HEK293 (cell line): Measurements from ENCODE around the gene KATNBL1.

ENCODE experiments used
- CTCF ChIA-PET: fragments of 350-600 bp; formaldehyde crosslinking; extraction: SDS; loops from one replicate; lab custom pipeline; 2021; ENCODE audit warnings: antibody characterized with exemption; lab: Yijun Ruan, JAX
- POLR2A ChIA-PET: fragments of 300-600 bp; formaldehyde crosslinking; extraction: SDS; loops from one replicate; lab custom pipeline; 2020; ENCODE audit warnings: antibody characterized with exemption, inconsistent platforms; lab: Yijun Ruan, JAX
- H3K27ac ChIP-seq: fragments of 200-500 bp; sonication (Bioruptor generic); 2 replicates; pipeline ENCODE4 v1.5.1; 2014; ENCODE audit warnings: low read depth, low read length, control low read depth, inconsistent platforms; ENCODE audit errors: extremely low read depth
- H3K36me3 ChIP-seq, 2 experiments: fragments of 200-500 bp in 1 of 2; sonication (Bioruptor generic) in 1 of 2; 1 replicate in 1 of 2; 2 replicates in 1 of 2; pipeline ENCODE4 v1.5.1; 2014 to 2017; ENCODE audit warnings: inconsistent platforms in 2 of 2, low read length in 2 of 2; ENCODE audit not compliant: control insufficient read depth in 2 of 2, insufficient read depth in 1 of 2
- H3K4me1 ChIP-seq: fragments of 200-500 bp; sonication (Bioruptor generic); 2 replicates; pipeline ENCODE4 v1.5.1; 2014; ENCODE audit warnings: mild to moderate bottlenecking, low read length, inconsistent platforms; ENCODE audit not compliant: control insufficient read depth, insufficient read depth
- H3K4me3 ChIP-seq: 2 replicates; pipeline ENCODE4 v1.5.1; 2011; ENCODE audit warnings: low read depth, mild to moderate bottlenecking, control low read depth, low read length, moderate library complexity
- H3K9me3 ChIP-seq: fragments of 200-500 bp; sonication (Bioruptor generic); 2 replicates; pipeline ENCODE4 v1.5.1; 2014; ENCODE audit warnings: low read depth, low read length, inconsistent platforms; ENCODE audit not compliant: control insufficient read depth, insufficient read depth
- CTCF ChIP-seq: fragments of 450-650 bp; formaldehyde crosslinking; IDR thresholded peaks from 2 replicates; pipeline ENCODE4 v1.5.1; 2016; ENCODE audit warnings: missing biosample characterization, missing genetic modification characterization
- MEIS1 ChIP-seq: sonication (generic); formaldehyde crosslinking; IDR thresholded peaks from 2 replicates; pipeline ENCODE4 v1.8.1; 2022; ENCODE audit warnings: missing genetic modification reagents, mild to moderate bottlenecking, borderline replicate concordance
- ZBTB10 ChIP-seq: fragments of 450-650 bp; formaldehyde crosslinking; IDR thresholded peaks from 2 replicates; pipeline ENCODE4 v1.5.1; 2016; ENCODE audit warnings: missing biosample characterization, missing genetic modification characterization
- ZBTB8A ChIP-seq: fragments of 450-650 bp; formaldehyde crosslinking; IDR thresholded peaks from 2 replicates; pipeline ENCODE4 v1.5.1; 2016; ENCODE audit warnings: missing biosample characterization, missing genetic modification characterization
- ZNF121 ChIP-seq: fragments of 450-650 bp; formaldehyde crosslinking; IDR thresholded peaks from 2 replicates; pipeline ENCODE4 v1.5.1; 2016; ENCODE audit warnings: missing biosample characterization, missing genetic modification characterization
- ZNF138 ChIP-seq: fragments of 450-650 bp; formaldehyde crosslinking; IDR thresholded peaks from 2 replicates; pipeline ENCODE4 v1.5.1; 2016; ENCODE audit warnings: missing biosample characterization, missing genetic modification characterization, borderline replicate concordance
- ZNF140 ChIP-seq: fragments of 450-650 bp; formaldehyde crosslinking; IDR thresholded peaks from 2 replicates; pipeline ENCODE4 v1.5.1; 2016; ENCODE audit warnings: missing biosample characterization, missing genetic modification characterization
- ZNF221 ChIP-seq: fragments of 450-650 bp; formaldehyde crosslinking; IDR thresholded peaks from 2 replicates; pipeline ENCODE4 v1.5.1; 2017; ENCODE audit warnings: missing biosample characterization, missing genetic modification characterization, borderline replicate concordance
- ZNF223 ChIP-seq: fragments of 450-650 bp; formaldehyde crosslinking; IDR thresholded peaks from 2 replicates; pipeline ENCODE4 v1.5.1; 2016; ENCODE audit warnings: missing biosample characterization, missing genetic modification characterization
- ZNF23 ChIP-seq: fragments of 450-650 bp; formaldehyde crosslinking; IDR thresholded peaks from 2 replicates; pipeline ENCODE4 v1.5.1; 2016; ENCODE audit warnings: missing biosample characterization, missing genetic modification characterization, borderline replicate concordance
- ZNF501 ChIP-seq: fragments of 450-650 bp; formaldehyde crosslinking; IDR thresholded peaks from 2 replicates; pipeline ENCODE4 v1.5.1; 2016; ENCODE audit warnings: missing biosample characterization, missing genetic modification characterization
- ZNF768 ChIP-seq: fragments of 450-650 bp; formaldehyde crosslinking; IDR thresholded peaks from 2 replicates; pipeline ENCODE4 v1.5.1; 2018; ENCODE audit warnings: missing biosample characterization, mild to moderate bottlenecking, missing genetic modification characterization
- TF ChIP-seq, protein P1 (sequence below): fragments of 450-650 bp; formaldehyde crosslinking; IDR thresholded peaks from 2 replicates; pipeline ENCODE4 v1.5.1; 2017; ENCODE audit warnings: missing biosample characterization, missing genetic modification characterization
- TF ChIP-seq, protein P2 (sequence below): IDR thresholded peaks from 2 replicates; pipeline ENCODE4 v1.6.1; 2011; ENCODE audit warnings: mild to moderate bottlenecking, low read depth, low read length, borderline replicate concordance
- TF ChIP-seq, protein P3 (sequence below): fragments of 450-650 bp; formaldehyde crosslinking; IDR thresholded peaks from 2 replicates; pipeline ENCODE4 v1.5.1; 2017; ENCODE audit warnings: missing biosample characterization, missing genetic modification characterization

The KATNBL1 gene

DNA sequence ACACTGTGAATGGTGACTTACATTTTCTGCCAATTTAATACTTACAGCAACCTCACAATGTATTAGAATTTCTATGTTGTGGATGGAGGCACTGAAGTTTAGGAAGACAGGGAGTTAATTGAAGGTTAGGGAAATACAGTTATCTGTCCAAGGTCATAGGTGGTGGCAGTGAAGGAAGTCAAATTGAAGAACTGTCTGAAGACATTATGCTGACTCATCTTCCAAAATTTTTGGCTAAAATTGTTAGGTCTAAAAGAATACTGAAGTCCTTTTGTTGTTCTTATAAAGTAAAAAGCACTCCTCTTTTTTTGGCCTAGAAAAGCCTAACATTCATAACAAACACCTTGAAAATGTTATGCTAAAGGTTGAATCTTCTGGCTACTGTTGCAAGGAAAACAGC, 42.6 kb upstream of the KATNBL1 start:
- peaks cover 0 to 32% of the 10 kb centered on the region in 2 experiments; a peak in 2 of 3 replicates for H3K36me3 ChIP-seq
- no peak overlapping the region for H3K4me3 ChIP-seq
- no peaks in the 10 kb centered on the region for H3K9me3 ChIP-seq
- ChIA-PET CTCF (interaction anchor here (1.5 kb wide), 1 partner anchor 11 kb away, joined by 12 read pairs; no protein-coding TSS in a partner anchor), POLR2A (no interaction called here)
- no peak overlapping the region for H3K27ac ChIP-seq
- no peak for TF ChIP-seq ZNF140 (tag by site-specific recombination)
- no peak for TF ChIP-seq ZBTB8A (tag by site-specific recombination)
- TF ChIP-seq ZNF221 (tag by site-specific recombination) = no peak
- no peak for TF ChIP-seq ZBTB10 (tag by site-specific recombination)
- no peak for TF ChIP-seq ZNF501 (tag by site-specific recombination)
- no peak for TF ChIP-seq ZNF121
- TF ChIP-seq ZNF768 (tag by site-specific recombination) = no peak
- TF ChIP-seq, protein P1, sequence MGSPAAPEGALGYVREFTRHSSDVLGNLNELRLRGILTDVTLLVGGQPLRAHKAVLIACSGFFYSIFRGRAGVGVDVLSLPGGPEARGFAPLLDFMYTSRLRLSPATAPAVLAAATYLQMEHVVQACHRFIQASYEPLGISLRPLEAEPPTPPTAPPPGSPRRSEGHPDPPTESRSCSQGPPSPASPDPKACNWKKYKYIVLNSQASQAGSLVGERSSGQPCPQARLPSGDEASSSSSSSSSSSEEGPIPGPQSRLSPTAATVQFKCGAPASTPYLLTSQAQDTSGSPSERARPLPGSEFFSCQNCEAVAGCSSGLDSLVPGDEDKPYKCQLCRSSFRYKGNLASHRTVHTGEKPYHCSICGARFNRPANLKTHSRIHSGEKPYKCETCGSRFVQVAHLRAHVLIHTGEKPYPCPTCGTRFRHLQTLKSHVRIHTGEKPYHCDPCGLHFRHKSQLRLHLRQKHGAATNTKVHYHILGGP (tag by site-specific recombination) = no peak
- H3K4me1 ChIP-seq = no peaks in the 10 kb centered on the region

- ChIA-PET POLR2A (no interaction called here), CTCF (interaction anchor here (0.7 kb wide), 1 partner anchor 140 kb away, joined by 3 read pairs; no protein-coding TSS in a partner anchor)
- no peaks in the 10 kb centered on the region for H3K4me1 ChIP-seq
- H3K4me3 ChIP-seq = no peak overlapping the region
- no peak overlapping the region for H3K27ac ChIP-seq
- no peaks in the 10 kb centered on the region for H3K9me3 ChIP-seq
- H3K36me3 ChIP-seq = peaks cover 0 to 28% of the 10 kb centered on the region in 2 experiments; a peak in 2 of 3 replicates
- TF ChIP-seq CTCF (tag by site-specific recombination) = no peak
- no peak for TF ChIP-seq MEIS1
- no peak for TF ChIP-seq ZNF223
- TF ChIP-seq, protein P2, sequence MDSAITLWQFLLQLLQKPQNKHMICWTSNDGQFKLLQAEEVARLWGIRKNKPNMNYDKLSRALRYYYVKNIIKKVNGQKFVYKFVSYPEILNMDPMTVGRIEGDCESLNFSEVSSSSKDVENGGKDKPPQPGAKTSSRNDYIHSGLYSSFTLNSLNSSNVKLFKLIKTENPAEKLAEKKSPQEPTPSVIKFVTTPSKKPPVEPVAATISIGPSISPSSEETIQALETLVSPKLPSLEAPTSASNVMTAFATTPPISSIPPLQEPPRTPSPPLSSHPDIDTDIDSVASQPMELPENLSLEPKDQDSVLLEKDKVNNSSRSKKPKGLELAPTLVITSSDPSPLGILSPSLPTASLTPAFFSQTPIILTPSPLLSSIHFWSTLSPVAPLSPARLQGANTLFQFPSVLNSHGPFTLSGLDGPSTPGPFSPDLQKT = no peak
- TF ChIP-seq ZNF138 (tag by site-specific recombination) = no peak
- no peak for TF ChIP-seq ZBTB8A (tag by site-specific recombination)
- TF ChIP-seq, protein P3, sequence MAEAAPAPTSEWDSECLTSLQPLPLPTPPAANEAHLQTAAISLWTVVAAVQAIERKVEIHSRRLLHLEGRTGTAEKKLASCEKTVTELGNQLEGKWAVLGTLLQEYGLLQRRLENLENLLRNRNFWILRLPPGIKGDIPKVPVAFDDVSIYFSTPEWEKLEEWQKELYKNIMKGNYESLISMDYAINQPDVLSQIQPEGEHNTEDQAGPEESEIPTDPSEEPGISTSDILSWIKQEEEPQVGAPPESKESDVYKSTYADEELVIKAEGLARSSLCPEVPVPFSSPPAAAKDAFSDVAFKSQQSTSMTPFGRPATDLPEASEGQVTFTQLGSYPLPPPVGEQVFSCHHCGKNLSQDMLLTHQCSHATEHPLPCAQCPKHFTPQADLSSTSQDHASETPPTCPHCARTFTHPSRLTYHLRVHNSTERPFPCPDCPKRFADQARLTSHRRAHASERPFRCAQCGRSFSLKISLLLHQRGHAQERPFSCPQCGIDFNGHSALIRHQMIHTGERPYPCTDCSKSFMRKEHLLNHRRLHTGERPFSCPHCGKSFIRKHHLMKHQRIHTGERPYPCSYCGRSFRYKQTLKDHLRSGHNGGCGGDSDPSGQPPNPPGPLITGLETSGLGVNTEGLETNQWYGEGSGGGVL (tag by site-specific recombination) = no peak
- no peak for TF ChIP-seq ZNF23 (tag by site-specific recombination)
Observed at GRCh38 chr15:34248190-34248589, 38.3 kb upstream of the KATNBL1 start.
